K562 (cell line): ENCODE results near the gene NPC1L1. TPM values are rescaled to one million over a fixed set of nuclear protein-coding genes. Genes with fewer than 3 reads are reported as not detected.
A peak's percentile ranks its signal among the peaks of the same experiment; 100 is the strongest.

Experiments used
- BRF1 ChIP-seq: IDR thresholded peaks from 3 replicates; pipeline ENCODE4 v1.6.1; 2011; ENCODE audit warnings: borderline replicate concordance, mild to moderate bottlenecking; ENCODE audit not compliant: insufficient read length; ENCODE audit errors: extremely low read depth
- FOXP1 ChIP-seq: sonication (generic); formaldehyde crosslinking; IDR thresholded peaks from 2 replicates; pipeline ENCODE4 v1.8.0; 2022; ENCODE audit warnings: mild to moderate bottlenecking, missing genetic modification reagents
- GATAD2B ChIP-seq: fragments of 450-650 bp; IDR thresholded peaks from 2 replicates; pipeline ENCODE4 v1.6.1; 2017; ENCODE audit warnings: mild to moderate bottlenecking, borderline replicate concordance
- HDAC8 ChIP-seq: fragments of 450-650 bp; IDR thresholded peaks from 2 replicates; pipeline ENCODE4 v1.6.1; 2016; ENCODE audit warnings: mild to moderate bottlenecking, missing genetic modification characterization, moderate library complexity, missing compliant biosample characterization
- MAFK ChIP-seq: IDR thresholded peaks from 2 replicates; pipeline ENCODE4 v1.6.1; 2011; ENCODE audit warnings: low read length, improper control_type of control experiment
- MYC ChIP-seq, 2 experiments: fragments of 250-450 bp in 1 of 2; sonication (Bioruptor Pico) in 1 of 2; IDR thresholded peaks; 2 replicates each; pipeline versions ENCODE4 v1.5.1 to v1.6.1; 2012 to 2021; ENCODE audit warnings: low read depth in 2 of 2, borderline replicate concordance in 1 of 2, improper control_type of control experiment in 1 of 2, low read length in 1 of 2, mild to moderate bottlenecking in 1 of 2, moderate library complexity in 1 of 2
- NFE2 ChIP-seq: IDR thresholded peaks from 2 replicates; pipeline ENCODE4 v1.6.1; 2014; ENCODE audit warnings: antibody characterized with exemption, low read depth
- TAF15 ChIP-seq: fragments of 200-400 bp; formaldehyde crosslinking; IDR thresholded peaks from 2 replicates; pipeline ENCODE4 v1.6.1; 2017; ENCODE audit warnings: mild to moderate bottlenecking, low read depth, low read length, moderate library complexity
- ZBTB17 ChIP-seq: fragments of 450-650 bp; formaldehyde crosslinking; IDR thresholded peaks from 2 replicates; pipeline ENCODE4 v1.4.0; 2020; ENCODE audit warnings: mild to moderate bottlenecking
- ZNF124 ChIP-seq: sonication (generic); formaldehyde crosslinking; IDR thresholded peaks from 2 replicates; pipeline ENCODE4 v1.8.1; 2022; ENCODE audit warnings: missing genetic modification reagents
- ZNF133 ChIP-seq: fragments of 250-450 bp; sonication (Bioruptor Pico); IDR thresholded peaks from 2 replicates; pipeline ENCODE4 v1.4.0; 2020; ENCODE audit warnings: mild to moderate bottlenecking
- ZNF764 ChIP-seq: fragments of 250-450 bp; sonication (Bioruptor Pico); IDR thresholded peaks from 2 replicates; pipeline ENCODE4 v1.4.0; 2020; ENCODE audit warnings: low read depth, mild to moderate bottlenecking, moderate library complexity
- polyA plus RNA-seq, 8 experiments: library from polyadenylated mRNA; depleted of rRNA in 4 of 8; stranded (reverse) in 5 of 8; unstranded in 3 of 8; fragments of >200 nt; fragmentation: Nextera tagmentation in 2 of 8; fragmentation: Illumina TruSeq in 1 of 8; extraction: Ambion mirVana in 2 of 8; extraction: Trizol in 1 of 8; gene quantifications; 2 replicates each; pipeline versions ENCODE4 v1.2.1 to v1.2.3, GENCODE V29; 2011 to 2014; ENCODE audit warnings: inconsistent platforms in 1 of 8, missing spikeins in 1 of 8
- total RNA-seq, 7 experiments: library from RNA; depleted of rRNA in 6 of 7; stranded (reverse); fragments of >200 nt in 6 of 7; fragmentation: Illumina TruSeq in 2 of 7; extraction: Trizol in 2 of 7; gene quantifications; 2 replicates each; pipeline versions ENCODE4 v1.2.1 to v1.2.3, GENCODE V29; 2011 to 2021; ENCODE audit warnings: low replicate concordance in 1 of 7
- TF ChIP-seq, protein P1 (sequence below): fragments of 450-650 bp; IDR thresholded peaks from one replicate; pipeline ENCODE4 v1.6.1; 2018; ENCODE audit warnings: mild to moderate bottlenecking, moderate library complexity; ENCODE audit not compliant: partially characterized antibody
- TF ChIP-seq, protein P2 (sequence below): fragments of 250-450 bp; sonication (Bioruptor Pico); IDR thresholded peaks from 2 replicates; pipeline ENCODE4 v1.9.0; 2021; ENCODE audit warnings: mild to moderate bottlenecking, inconsistent platforms
- TF ChIP-seq, protein P3 (sequence below): fragments of 250-450 bp; sonication (Bioruptor Pico); IDR thresholded peaks from 2 replicates; pipeline ENCODE4 v1.5.0; 2021; ENCODE audit warnings: mild to moderate bottlenecking, moderate library complexity
- TF ChIP-seq, protein P4 (sequence below): fragments of 450-650 bp; IDR thresholded peaks from 2 replicates; pipeline ENCODE4 v1.6.1; 2016; ENCODE audit warnings: antibody characterized with exemption
- TF ChIP-seq, protein P5 (sequence below): fragments of 250-450 bp; sonication (Bioruptor Pico); IDR thresholded peaks from 2 replicates; pipeline ENCODE4 v1.8.0; 2022; ENCODE audit warnings: moderate library complexity, mild to moderate bottlenecking, inconsistent platforms

The NPC1L1 gene
- total and polyA plus RNA-seq, 9 of the 15 experiments (the other 6 are each of a cell fraction or from before 2014, with no cell fraction given) = 0.01 to 0.18 (median 0.07) TPM; not detected in 4

DNA sequence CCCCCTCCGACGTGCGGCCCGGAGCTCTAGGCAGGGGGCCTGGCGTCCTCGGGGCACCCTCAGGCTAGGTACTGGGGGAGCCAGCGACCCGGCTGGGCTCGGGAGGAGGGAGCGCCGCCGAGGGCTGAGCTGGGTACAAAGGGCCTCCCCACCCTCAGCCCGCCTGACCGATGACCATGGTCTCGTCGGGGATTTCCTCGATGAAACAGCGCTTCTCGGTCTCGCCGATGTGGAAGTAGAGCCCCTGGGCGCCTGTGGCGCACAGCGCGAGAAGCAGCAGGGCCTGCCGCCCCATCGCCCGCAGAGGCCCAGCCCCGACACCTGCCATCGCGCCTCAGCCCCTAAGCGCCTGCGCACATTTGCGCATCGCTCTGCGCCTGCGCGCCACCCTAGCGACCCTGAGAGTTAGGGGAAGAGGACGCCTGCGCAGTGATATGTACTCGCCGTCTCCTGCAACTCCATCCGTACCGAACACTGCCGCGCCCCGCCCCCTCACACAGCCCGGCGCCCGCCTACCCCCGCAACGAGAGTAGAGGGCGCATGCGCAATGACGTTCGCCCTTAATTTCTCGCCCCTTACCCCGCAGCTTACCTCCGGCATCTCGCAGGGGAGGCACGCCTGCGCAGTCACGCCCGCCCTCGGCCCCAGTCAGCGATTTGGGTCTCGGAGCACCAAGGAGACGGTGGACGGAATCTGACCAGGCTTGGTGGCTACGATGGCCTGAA lies 40.9 kb upstream of the NPC1L1 start, which contains the start of gene TMED4 (continued):
- TF ChIP-seq, protein P1, sequence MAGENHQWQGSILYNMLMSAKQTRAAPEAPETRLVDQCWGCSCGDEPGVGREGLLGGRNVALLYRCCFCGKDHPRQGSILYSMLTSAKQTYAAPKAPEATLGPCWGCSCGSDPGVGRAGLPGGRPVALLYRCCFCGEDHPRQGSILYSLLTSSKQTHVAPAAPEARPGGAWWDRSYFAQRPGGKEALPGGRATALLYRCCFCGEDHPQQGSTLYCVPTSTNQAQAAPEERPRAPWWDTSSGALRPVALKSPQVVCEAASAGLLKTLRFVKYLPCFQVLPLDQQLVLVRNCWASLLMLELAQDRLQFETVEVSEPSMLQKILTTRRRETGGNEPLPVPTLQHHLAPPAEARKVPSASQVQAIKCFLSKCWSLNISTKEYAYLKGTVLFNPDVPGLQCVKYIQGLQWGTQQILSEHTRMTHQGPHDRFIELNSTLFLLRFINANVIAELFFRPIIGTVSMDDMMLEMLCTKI = no peak
- TF ChIP-seq BRF1 (no peak), NFE2 (peak; percentile 44; the same call in 1 of the 2 replicates), HDAC8 (tag) (0 out of 2 replicates have a peak, but pooled peaks have one; percentile 10), ZNF124 (CRISPR knock-in tag) (no peak), FOXP1 (peak; percentile 75; the same call in 1 of the 2 replicates), ZNF133 (peak; percentile 71; the same call in 1 of the 2 replicates), MAFK (peak; percentile 61), ZNF764 (no peak), GATAD2B (no peak), ZBTB17 (CRISPR knock-in tag) (0 out of 2 replicates have a peak, but pooled peaks have one; percentile 12), TAF15 (no peak), MYC (IDR thresholded peaks at IDR 0.05; ENCODE audit: low read depth, low read length) (no peak; the same call in 1 of the 2 replicates), MYC (CRISPR knock-in tag; IDR thresholded peaks at IDR 0.05; ENCODE audit: borderline replicate concordance, low read depth) (peak; percentile 26; the same call in 1 of the 2 replicates)
- TF ChIP-seq, protein P2, sequence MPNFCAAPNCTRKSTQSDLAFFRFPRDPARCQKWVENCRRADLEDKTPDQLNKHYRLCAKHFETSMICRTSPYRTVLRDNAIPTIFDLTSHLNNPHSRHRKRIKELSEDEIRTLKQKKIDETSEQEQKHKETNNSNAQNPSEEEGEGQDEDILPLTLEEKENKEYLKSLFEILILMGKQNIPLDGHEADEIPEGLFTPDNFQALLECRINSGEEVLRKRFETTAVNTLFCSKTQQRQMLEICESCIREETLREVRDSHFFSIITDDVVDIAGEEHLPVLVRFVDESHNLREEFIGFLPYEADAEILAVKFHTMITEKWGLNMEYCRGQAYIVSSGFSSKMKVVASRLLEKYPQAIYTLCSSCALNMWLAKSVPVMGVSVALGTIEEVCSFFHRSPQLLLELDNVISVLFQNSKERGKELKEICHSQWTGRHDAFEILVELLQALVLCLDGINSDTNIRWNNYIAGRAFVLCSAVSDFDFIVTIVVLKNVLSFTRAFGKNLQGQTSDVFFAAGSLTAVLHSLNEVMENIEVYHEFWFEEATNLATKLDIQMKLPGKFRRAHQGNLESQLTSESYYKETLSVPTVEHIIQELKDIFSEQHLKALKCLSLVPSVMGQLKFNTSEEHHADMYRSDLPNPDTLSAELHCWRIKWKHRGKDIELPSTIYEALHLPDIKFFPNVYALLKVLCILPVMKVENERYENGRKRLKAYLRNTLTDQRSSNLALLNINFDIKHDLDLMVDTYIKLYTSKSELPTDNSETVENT (CRISPR knock-in tag) = peak; percentile 76
- TF ChIP-seq, protein P3, sequence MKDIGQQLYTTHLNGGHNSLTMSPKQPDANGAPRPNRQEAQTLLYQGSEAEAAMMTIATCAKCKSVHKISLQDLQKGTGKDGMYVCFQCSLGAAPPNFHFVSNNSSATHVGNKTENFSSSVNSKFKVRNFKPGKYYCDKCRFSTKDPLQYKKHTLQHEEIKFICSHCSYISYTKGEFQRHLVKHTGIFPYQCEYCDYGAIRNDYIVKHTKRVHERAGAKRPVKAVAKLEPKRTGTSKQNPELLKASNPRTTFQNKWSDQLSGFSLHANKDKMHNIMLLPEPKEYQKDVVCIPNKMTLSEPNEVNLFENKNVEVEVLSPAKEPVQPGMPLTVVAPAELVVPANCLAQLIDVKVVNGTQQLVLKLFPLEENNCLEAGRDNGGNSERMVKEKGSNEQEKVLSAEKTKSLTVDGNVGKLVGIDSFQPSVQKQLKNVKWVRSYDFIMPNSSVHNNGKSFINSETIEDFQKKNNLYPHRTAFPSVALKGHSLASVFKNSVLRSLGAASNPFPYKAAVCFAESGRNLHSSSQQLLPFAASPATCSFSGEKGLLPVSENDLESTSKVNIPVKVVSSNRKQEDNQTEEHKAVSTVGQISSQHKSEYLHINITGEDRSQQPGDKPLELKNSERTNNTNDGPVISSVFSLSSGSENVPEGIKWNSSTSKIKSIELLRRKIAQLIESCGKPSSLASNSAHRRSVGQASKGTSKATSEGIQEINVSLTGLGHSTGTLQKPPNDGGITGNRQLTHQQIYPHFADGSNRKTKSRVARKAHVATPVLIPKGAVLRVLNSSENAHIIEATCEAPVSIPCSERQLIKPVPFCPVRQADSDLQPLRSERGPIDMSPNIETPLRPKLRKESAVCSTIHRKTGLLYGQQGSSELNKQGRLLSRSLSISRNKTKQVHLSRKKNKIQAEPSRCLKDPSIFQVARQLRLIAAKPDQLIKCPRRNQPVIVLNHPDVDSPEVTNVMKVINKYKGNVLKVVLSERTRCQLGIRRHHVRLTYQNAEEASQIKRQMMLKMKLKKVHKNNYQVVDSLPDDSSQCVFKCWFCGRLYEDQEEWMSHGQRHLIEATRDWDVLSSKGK = no peak
- TF ChIP-seq, protein P4, sequence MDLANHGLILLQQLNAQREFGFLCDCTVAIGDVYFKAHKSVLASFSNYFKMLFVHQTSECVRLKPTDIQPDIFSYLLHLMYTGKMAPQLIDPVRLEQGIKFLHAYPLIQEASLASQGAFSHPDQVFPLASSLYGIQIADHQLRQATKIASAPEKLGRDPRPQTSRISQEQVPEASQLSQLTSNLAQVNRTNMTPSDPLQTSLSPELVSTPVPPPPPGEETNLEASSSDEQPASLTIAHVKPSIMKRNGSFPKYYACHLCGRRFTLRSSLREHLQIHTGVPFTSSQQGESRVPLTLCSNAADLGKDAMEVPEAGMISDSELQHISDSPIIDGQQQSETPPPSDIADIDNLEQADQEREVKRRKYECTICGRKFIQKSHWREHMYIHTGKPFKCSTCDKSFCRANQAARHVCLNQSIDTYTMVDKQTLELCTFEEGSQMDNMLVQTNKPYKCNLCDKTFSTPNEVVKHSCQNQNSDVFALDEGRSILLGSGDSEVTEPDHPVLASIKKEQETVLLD = peak; percentile 99
- TF ChIP-seq, protein P5, sequence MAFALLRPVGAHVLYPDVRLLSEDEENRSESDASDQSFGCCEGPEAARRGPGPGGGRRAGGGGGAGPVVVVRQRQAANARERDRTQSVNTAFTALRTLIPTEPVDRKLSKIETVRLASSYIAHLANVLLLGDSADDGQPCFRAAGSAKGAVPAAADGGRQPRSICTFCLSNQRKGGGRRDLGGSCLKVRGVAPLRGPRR (CRISPR knock-in tag) = no peak
